Bronchial smooth muscle cell (primary cell): ENCODE results near the gene EFS. TPM values are rescaled to one million over a fixed set of nuclear protein-coding genes. Genes with fewer than 3 reads are reported as not detected.

Experiments
- total RNA-seq: library from RNA; depleted of rRNA; stranded (reverse); fragments of >200 nt; gene quantifications from 2 replicates; pipeline ENCODE4 v1.2.1, GENCODE V29; 2014

The EFS gene, protein sequence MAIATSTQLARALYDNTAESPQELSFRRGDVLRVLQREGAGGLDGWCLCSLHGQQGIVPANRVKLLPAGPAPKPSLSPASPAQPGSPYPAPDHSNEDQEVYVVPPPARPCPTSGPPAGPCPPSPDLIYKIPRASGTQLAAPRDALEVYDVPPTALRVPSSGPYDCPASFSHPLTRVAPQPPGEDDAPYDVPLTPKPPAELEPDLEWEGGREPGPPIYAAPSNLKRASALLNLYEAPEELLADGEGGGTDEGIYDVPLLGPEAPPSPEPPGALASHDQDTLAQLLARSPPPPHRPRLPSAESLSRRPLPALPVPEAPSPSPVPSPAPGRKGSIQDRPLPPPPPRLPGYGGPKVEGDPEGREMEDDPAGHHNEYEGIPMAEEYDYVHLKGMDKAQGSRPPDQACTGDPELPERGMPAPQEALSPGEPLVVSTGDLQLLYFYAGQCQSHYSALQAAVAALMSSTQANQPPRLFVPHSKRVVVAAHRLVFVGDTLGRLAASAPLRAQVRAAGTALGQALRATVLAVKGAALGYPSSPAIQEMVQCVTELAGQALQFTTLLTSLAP
- 0.47 and 8.3 TPM in 2 replicates for total RNA-seq

DNA sequence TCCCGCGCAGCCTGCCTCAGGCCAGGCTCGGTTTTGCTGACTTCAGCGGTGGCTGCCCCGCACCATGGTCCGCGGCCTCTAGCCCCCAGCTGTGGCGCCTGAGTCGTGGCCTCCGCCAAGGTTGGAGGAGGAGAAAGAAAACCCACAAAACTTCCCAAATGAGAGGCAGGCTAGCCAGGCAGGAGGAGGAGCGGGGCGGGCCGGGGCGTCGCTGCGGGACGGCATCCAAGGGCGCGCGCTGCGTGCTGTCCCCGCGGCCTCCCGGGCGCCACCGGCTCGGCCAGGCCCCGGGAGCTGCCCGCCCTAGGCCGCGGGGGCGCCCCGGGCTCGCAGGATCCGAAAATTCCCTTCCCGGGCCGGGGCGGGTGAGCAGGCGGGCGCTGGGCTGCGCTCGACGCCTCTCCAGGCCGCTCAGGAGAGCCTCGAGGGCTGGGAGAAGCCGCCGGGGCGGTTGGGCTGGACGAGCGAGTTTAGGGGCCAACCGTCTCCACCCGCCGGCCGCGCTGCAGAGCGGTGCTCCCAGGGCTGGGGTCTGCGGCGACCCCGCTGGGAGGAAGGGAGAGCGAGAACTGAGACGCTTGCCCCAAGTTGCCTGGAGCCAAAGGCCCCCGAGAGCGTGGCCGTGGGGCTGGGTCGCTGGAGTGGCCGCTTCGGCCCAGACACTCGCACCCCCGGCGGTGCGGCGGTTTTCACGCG is at the start of gene EFS:
TSS of gene EFS (minus strand) at position 137 of the 696 bp plus-strand sequence. CDS start 147 bp downstream, outside the sequence.

DNA sequence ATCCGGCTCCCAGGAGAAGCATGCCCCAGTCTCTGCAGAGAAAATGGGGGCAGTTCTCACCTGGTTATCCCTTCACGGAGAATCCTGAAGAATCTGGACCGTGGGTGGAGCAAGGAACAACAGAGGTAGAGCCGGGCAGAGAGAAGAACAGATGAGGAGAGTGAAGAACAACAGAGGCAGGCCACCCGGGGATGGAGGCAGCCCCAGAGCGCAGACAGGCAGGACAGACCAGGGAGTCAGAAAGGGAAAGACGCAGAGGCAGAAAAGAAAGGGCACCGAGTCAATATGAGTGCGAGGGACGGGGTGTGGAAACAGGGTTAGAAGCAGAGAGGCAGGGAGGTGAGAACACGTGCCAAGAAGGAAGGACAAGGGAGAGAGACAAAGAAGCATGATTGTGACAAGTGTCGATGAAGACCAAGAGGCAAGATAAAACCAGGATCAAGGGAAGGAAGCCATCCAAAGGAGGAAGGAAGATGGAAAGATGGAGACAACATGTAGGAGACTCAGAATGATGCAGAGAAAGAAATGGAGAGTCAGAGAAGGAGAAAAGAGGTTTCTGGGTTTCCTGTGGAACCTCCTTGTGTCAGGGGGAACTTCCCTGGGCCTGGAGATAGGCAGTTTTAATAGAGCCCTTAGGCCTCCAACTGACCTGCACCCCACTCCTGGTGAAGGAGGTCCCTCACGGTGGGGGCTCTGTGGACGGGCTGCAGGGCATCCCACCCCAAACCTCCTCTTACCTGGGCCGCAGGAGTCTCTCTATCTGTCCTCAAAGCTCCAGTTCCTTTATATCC is 42.7 kb upstream of the EFS start, which contains the start of gene MYH6:
TSS of gene MYH6 (minus strand) at position 758 of the 791 bp plus-strand sequence. CDS start 1,050 bp downstream, outside the sequence.

DNA sequence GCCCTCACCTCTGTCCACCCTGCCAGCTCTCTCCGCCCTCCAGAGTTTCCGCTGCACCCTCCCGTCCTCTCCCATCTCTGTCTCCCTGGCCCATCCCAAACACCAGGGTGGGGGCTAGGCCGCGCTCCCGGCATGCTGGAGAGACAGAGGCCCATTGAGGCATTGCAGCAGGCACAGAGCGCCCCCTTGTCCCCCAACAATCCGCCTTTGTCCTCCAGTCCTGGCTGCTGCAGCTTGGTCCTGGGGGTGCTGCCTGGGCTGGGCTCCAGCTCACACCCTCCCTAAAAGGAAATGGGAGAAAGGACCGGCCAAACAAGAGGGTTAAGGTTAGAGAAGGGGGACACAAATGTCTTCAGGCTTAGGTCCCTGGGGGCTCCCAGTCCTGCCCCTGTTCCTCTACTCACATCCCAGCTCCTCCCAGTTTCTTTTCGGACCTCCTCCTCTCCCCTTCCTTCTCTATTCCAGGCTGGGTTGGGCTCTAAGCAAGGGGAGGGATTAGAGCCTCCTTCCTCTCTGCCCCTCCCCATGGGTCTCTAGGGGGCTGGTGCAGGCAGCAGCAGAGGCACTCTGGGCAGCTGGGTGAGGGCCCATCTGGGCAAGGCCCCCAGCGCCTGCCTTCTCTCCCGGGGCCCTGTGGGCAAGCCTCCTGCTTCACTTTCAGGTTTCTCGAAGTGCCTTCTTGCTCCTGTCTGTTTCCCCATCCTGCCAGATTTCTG is 11.7 kb upstream of the EFS start, which contains the start of gene CMTM5:
TSS of gene CMTM5 (plus strand) at position 565 of the 716 bp plus-strand sequence. CDS start 206 bp downstream, outside the sequence.

DNA sequence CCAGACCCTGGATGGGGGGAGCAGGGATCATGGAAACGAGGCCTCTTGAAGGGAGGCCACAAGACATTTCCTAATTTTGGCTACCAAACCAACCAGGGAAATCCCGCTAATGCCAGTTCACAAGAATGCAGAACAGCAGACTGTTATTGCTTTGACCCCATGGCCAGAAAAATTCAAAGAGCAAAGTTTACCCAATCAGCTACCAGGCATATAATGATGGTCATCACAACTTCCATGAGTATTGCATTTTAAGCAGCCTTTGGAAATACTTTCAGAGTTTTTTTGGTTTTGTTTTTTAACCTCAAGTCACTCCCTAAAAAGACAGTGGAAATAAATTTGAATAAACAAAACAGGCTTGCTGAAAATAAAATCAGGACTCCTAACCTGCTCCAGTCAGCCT is 7.5 kb upstream of the EFS start, which contains the start of gene IL25:
TSS of gene IL25 (plus strand) at position 301 of the 400 bp plus-strand sequence.

DNA sequence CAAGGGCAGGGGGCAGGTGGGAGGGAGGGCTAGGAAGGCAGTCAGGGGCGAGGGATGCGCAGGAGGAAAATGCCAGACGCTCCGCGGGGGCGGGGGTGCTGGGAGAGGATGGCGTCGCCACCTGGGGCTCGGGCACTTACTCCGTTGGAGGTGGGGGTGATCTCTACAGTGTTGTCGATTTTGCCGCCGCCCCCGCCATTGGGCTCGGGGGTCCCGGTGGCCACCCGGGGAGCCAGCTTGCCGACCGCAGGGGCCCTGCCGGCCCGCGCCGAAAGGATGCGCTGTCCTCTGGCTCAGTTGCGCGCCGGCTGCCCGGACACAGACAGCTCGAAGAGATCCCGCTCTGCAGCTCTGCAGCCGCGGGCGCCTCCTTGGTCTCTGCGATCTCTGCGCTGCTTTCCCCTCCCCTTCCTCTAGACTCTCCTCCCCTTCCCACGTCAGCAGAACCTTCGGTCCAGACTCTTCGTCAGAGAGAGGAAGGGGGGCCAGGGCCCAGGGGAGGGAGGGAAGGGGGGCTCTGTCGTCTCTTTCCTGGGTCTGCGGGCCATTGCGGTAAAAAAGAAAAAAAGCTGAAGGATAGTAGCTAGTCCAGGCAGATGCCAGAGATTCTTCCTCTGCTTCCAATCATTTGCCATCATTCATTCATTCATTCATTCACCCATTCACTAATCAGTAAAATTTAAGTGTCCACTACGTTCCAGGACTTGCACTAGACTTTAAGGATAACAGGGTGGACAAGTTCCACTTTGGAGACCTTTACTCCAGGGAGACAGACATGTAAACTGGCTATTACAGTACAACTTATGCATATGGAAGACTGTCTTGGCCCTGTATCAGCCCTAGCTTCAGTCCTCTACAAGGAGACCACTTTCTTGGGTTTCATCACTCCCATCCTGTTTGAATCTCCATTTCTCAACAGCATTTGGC is 12.2 kb downstream of the EFS start, which contains the start of gene SLC22A17:
TSS of gene SLC22A17 (minus strand) at position 382 of the 927 bp plus-strand sequence.

DNA sequence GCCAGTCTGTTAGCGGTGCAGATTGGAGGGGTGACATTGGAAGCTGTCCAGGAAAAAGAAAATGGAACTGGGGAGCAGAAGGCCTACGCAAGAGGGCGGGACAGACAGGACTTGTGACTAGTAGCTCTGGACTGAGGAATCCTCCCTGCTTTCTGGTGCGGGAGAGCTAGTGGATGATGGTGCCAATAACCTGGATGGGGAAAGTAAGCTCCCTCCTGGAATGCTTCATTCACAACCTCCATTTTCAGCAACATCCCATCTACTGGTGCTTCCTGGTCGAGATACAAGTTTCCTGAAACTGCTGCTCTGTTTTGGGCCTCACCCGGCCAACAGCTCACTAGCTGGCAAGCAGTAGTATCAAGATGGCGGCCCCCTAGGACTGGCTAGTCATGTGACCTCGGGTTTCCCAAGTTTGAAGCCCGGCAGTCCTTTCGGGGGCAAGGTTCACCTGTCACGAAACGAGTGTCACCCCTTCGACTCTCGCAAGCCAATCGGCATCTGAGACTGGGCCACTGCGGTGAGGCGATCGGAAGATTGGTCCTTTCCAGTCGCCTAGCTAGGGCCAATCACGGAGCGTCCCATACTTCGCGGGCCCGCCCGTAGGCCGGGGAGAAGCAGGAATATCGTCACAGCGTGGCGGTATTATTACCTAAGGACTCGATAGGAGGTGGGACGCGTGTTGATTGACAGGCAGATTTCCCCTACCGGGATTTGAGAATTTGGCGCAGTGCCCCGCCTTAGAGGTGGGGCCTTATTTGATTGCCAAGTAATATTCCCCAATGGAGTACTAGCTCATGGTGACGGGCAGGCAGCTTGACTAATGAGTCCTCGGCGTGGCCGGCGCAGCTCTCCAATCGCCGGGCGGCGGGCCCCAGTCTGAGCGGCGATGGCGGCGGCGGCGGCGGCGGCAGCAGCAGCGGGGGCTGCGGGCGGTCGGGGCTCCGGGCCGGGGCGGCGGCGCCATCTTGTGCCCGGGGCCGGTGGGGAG is 44.1 kb downstream of the EFS start, which contains the start of gene PABPN1:
TSS of gene PABPN1 (plus strand) at position 874 of the 988 bp plus-strand sequence. CDS start at position 887, 13 bp downstream.

DNA sequence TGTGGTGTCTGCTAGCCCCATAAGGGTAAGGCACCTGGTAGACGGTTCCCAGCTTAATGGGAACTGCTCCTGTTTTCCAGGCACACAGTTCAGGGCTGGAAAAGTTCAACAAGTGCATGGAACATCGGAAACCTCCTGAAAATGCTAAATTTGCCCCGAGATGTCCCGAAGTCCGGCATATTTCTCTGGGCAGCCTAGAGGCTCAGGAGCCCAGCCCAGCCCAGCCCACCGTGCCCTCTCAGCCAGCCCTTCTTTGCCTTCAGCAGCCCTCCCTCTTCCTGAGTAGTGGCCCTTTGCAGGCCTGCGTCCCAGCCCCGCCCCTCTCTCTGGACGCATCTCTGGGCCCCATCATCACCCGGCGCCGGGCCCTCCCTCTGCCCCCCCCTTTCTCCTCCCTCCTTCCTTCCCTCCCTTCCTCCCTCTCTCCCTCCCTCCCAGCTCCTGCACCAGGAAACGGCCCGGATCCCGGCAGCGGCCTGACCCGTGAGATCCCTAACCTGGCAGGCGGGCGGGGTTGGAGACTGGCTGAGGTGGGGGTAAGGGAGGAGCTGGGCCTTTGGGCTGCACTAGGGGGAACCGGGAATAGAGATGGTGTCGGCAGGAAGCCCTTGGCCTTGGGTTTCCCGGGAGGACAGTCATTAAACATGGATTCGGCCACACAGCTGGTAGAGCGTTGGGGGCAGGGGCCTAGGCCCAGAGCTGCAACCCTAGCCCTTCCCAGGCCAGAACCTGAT is 58.4 kb downstream of the EFS start, which contains the start of gene BCL2L2:
TSS of gene BCL2L2 (plus strand) at position 422 of the 734 bp plus-strand sequence. CDS start 935 bp downstream, outside the sequence.

Other genes starting within 250 kb of the EFS start
- gene CEBPE, start 245.9 kb downstream of the EFS start, total RNA-seq: 0.16 TPM in 1 of 2 replicates, not detected in the other
- 15.8 and 25.9 TPM in 2 replicates for gene SLC7A8, start 181.5 kb downstream of the EFS start, total RNA-seq
- not detected in 2 replicates for gene RNF212B, start 127.2 kb downstream of the EFS start, total RNA-seq
- gene HOMEZ, start 79.0 kb downstream of the EFS start, total RNA-seq: 3.3 and 4.8 TPM in 2 replicates
- 2.4 and 2.5 TPM in 2 replicates for gene PPP1R3E, start 62.3 kb downstream of the EFS start, total RNA-seq
- gene BCL2L2, start 58.3 kb downstream of the EFS start, total RNA-seq: 15.8 and 19.9 TPM in 2 replicates
- gene PABPN1, start 43.7 kb downstream of the EFS start, total RNA-seq: 85.4 and 91.9 TPM in 2 replicates
- 13.2 and 16.7 TPM in 2 replicates for gene SLC22A17, start 12.3 kb downstream of the EFS start, total RNA-seq
- gene IL25, start 7.6 kb upstream of the EFS start, total RNA-seq: not detected in 2 replicates
- gene CMTM5, start 11.9 kb upstream of the EFS start, total RNA-seq: 0.94 TPM in 1 of 2 replicates, not detected in the other
- gene MYH6, start 43.1 kb upstream of the EFS start, total RNA-seq: not detected in 2 replicates
- gene MYH7, start 70.5 kb upstream of the EFS start, total RNA-seq: not detected in 2 replicates
- 45.7 and 60.6 TPM in 2 replicates for gene NGDN, start 104.5 kb upstream of the EFS start, total RNA-seq
- gene ZFHX2, start 186.6 kb upstream of the EFS start, total RNA-seq: 0.09 and 0.32 TPM in 2 replicates
- gene THTPA, start 191.1 kb upstream of the EFS start, total RNA-seq: 14.8 and 25.4 TPM in 2 replicates
- gene AP1G2, start 202.6 kb upstream of the EFS start, total RNA-seq: 10.1 and 15.0 TPM in 2 replicates
- gene JPH4, start 213.6 kb upstream of the EFS start, total RNA-seq: under 0.01 TPM in 1 of 2 replicates, not detected in the other